ENCODE data around the gene SLC22A1.
"Not testable (repeated sequence)": the region's sequence is repeated elsewhere in the genome, so short reads cannot be mapped to it uniquely, and the experiment has no call there.

The SLC22A1 gene

DNA sequence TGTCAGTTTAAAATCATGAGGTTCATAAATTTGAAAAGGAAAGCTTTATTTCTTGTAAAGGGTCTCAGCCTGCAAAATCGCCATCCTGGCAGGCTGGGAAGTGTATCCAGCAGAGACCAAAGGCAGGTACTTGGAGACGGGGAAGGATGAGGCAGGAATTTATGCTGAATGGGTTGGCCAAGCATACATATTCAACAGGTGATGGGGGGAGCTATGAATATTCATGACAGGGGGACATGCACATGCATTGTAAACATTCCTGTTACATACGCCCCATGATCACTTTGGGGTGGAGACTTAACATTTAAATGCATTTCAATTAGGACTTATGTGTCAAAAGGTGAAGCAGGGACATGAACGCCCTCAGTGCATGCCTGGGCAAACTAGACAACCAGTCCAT is 9.8 kb upstream of the SLC22A1 start:
- H3K9ac ChIP-seq (ENCODE audit: low read length) = no peak overlapping the region
- H3K27ac ChIP-seq (ENCODE audit: low read length) = no peak overlapping the region
- H3K79me2 ChIP-seq (ENCODE audit: low read length) = no peaks in the 10 kb centered on the region
- H3K4me1 ChIP-seq (ENCODE audit: low read length) = no peaks in the 10 kb centered on the region
- H3K36me3 ChIP-seq (replicated peaks; ENCODE audit: low read depth, low read length) = peaks cover under 1% of the 10 kb centered on the region
- no peak overlapping the region for H2AFZ ChIP-seq (ENCODE audit: low read depth, low read length)
- no peaks in the 10 kb centered on the region for H3K9me3 ChIP-seq (ENCODE audit: insufficient read depth, low read length)
- no peak overlapping the region for H3K4me2 ChIP-seq (ENCODE audit: low read length)
- no peaks in the 10 kb centered on the region for H4K20me1 ChIP-seq (ENCODE audit: insufficient read depth, low read length)
- no peak for TF ChIP-seq CTCF (IDR thresholded peaks at IDR 0.05; ENCODE audit: low read depth, low read length)
- TF ChIP-seq EZH2phosphoT487 (IDR thresholded peaks at IDR 0.05; ENCODE audit: low read depth) = no peak
- no peak overlapping the region for H3K4me3 ChIP-seq (ENCODE audit: low read length)
- H3K27me3 ChIP-seq (ENCODE audit: low read depth, low read length) = no peaks in the 10 kb centered on the region

- Histone ChIP-seq H3K27me3 (ENCODE audit: low read depth, low read length) (no peaks in the 10 kb centered on the region), H3K4me3 (ENCODE audit: low read length) (no peak overlapping the region), H3K9me3 (ENCODE audit: insufficient read depth, low read length) (no peaks in the 10 kb centered on the region), H3K36me3 (replicated peaks; ENCODE audit: low read depth, low read length) (peaks cover 6% of the 10 kb centered on the region), H2AFZ (ENCODE audit: low read depth, low read length) (no peak overlapping the region), H3K9ac (ENCODE audit: low read length) (no peak overlapping the region), H4K20me1 (ENCODE audit: insufficient read depth, low read length) (no peaks in the 10 kb centered on the region), H3K27ac (ENCODE audit: low read length) (no peak overlapping the region), H3K4me1 (ENCODE audit: low read length) (no peaks in the 10 kb centered on the region), H3K79me2 (ENCODE audit: low read length) (no peaks in the 10 kb centered on the region), H3K4me2 (ENCODE audit: low read length) (no peak overlapping the region)
- TF ChIP-seq CTCF (IDR thresholded peaks at IDR 0.05; ENCODE audit: low read depth, low read length) (no peak), EZH2phosphoT487 (IDR thresholded peaks at IDR 0.05; ENCODE audit: low read depth) (no peak)
Observed at GRCh38 chr6:160112628-160113299, 8.9 kb upstream of the SLC22A1 start.

DNA sequence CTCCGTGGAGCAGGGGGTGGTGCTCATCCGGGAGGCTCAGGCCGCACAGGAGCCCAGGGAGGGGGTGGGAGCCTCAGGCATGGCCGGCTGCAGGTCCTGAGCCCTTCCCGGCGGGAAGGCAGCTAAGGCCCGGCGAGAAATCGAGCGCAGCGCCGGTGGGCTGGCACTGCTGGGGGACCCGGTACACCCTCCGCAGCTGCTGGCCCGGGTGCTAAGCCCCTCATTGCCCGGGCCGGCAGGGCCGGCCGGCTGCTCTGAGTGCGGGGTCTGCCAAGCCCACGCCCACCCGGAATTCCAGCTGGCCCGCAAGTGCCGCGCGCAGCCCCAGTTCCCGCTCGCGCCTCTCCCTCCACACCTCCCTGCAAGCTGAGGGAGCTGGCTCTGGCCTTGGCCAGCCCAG is 7.1 kb upstream of the SLC22A1 start:
- not testable (repeated sequence) for H3K27me3 ChIP-seq (ENCODE audit: low read depth, low read length); H2AFZ ChIP-seq (ENCODE audit: low read depth, low read length); H4K20me1 ChIP-seq (ENCODE audit: insufficient read depth, low read length); H3K79me2 ChIP-seq (ENCODE audit: low read length); H3K4me3 ChIP-seq (ENCODE audit: low read length); H3K4me1 ChIP-seq (ENCODE audit: low read length); H3K27ac ChIP-seq (ENCODE audit: low read length); H3K9me3 ChIP-seq (ENCODE audit: insufficient read depth, low read length); H3K9ac ChIP-seq (ENCODE audit: low read length); H3K4me2 ChIP-seq (ENCODE audit: low read length); H3K36me3 ChIP-seq (replicated peaks; ENCODE audit: low read depth, low read length)

DNA sequence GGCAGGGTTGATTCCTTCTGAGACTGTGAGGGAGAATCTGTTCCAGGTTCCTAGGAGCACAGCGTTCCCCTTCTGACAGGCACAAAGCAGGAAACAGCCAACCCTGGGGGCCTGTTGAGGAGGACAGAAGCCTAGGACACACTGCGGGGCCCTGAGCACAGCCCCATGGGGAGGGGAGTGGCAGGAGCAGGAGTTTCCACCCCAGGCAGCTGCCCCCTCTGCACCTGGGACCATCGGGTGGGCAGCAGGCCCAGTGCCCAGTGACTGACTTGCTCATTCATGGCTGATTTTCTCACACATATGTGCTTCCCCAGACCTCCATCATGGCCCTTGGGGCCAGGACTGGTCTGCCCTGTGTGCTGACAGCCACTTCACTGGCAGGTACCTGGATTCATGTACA is 6.2 kb upstream of the SLC22A1 start:
- Histone ChIP-seq H3K36me3 (replicated peaks; ENCODE audit: low read depth, low read length) (peaks cover 6% of the 10 kb centered on the region), H3K27me3 (ENCODE audit: low read depth, low read length) (no peaks in the 10 kb centered on the region), H3K27ac (ENCODE audit: low read length) (no peak overlapping the region), H2AFZ (ENCODE audit: low read depth, low read length) (no peak overlapping the region), H3K4me2 (ENCODE audit: low read length) (no peak overlapping the region), H3K9me3 (ENCODE audit: insufficient read depth, low read length) (no peaks in the 10 kb centered on the region), H3K9ac (ENCODE audit: low read length) (no peak overlapping the region), H4K20me1 (ENCODE audit: insufficient read depth, low read length) (no peaks in the 10 kb centered on the region), H3K4me3 (ENCODE audit: low read length) (no peak overlapping the region), H3K79me2 (ENCODE audit: low read length) (no peaks in the 10 kb centered on the region), H3K4me1 (ENCODE audit: low read length) (no peaks in the 10 kb centered on the region)
- TF ChIP-seq CTCF (IDR thresholded peaks at IDR 0.05; ENCODE audit: low read depth, low read length) = no peak
- TF ChIP-seq EZH2phosphoT487 (IDR thresholded peaks at IDR 0.05; ENCODE audit: low read depth) = no peak
